AG04450 (cell line): ENCODE data around the gene VAV3. TPM values are rescaled to one million over a fixed set of nuclear protein-coding genes. Genes with fewer than 3 reads are reported as not detected.

ENCODE experiments used
- CTCF ChIA-PET: fragments of 300-600, 350-600 bp; formaldehyde crosslinking; extraction: SDS; loops from one replicate; lab custom pipeline; 2022; ENCODE audit warnings: antibody characterized with exemption, inconsistent platforms; lab: Charles Lee
- POLR2A ChIA-PET: fragments of 350-600 bp; formaldehyde crosslinking; extraction: SDS; loops from one replicate; lab custom pipeline; 2021; ENCODE audit warnings: antibody characterized with exemption, inconsistent platforms; lab: Yijun Ruan, JAX
- DNase-seq: peaks from one replicate; pipeline ENCODE4 v3.0.0-alpha.2; 2011; ENCODE audit warnings: low read depth, low spot score
- H3K27ac ChIP-seq: one replicate; pipeline ENCODE4 v1.5.1; 2012; ENCODE audit warnings: low read depth, low read length, control low read depth
- H3K27me3 ChIP-seq: one replicate; pipeline ENCODE4 v1.6.0; 2012; ENCODE audit warnings: low read length; ENCODE audit not compliant: control insufficient read depth, insufficient read depth
- H3K4me3 ChIP-seq: 2 replicates; pipeline ENCODE4 v1.5.1; 2011; ENCODE audit warnings: mild to moderate bottlenecking, low read depth, low read length, control low read depth
- H3K9me3 ChIP-seq: 2 replicates; pipeline ENCODE4 v1.5.1; 2012; ENCODE audit warnings: low read length; ENCODE audit not compliant: control insufficient read depth, insufficient read depth
- CTCF ChIP-seq: IDR thresholded peaks from 2 replicates; pipeline ENCODE4 v1.5.1; 2011; ENCODE audit warnings: low read depth, low read length, control low read depth, inconsistent platforms
- polyA plus RNA-seq: library from polyadenylated mRNA; depleted of rRNA; stranded (reverse); fragments of >200 nt; gene quantifications from 2 replicates; pipeline ENCODE4 v1.2.3, GENCODE V29; 2011

The VAV3 gene
- polyA plus RNA-seq, 1 experiment, result 0.02 TPM

- CTCF ChIA-PET, result no interaction called here
These were observed 10.9 kb downstream of the VAV3 start for GRCh38 chr1:107954126-107954525.

GRCh38 chr1:107953556-107953955 lies 11.4 kb downstream of the VAV3 start:
- TF ChIP-seq CTCF, result no peak
- Histone ChIP-seq H3K9me3 (no peaks in the 10 kb centered on the region), H3K27ac (no peak overlapping the region), H3K27me3 (no peaks in the 10 kb centered on the region), H3K4me3 (no peak overlapping the region)
- POLR2A ChIA-PET, result no interaction called here
- DNase-seq, result no peak
- CTCF ChIA-PET, result no interaction called here

More at GRCh38 chr1:107954126-107954525, 10.9 kb downstream of the VAV3 start:
- POLR2A ChIA-PET, result no interaction called here
- no peaks in the 10 kb centered on the region for H3K27me3 ChIP-seq
- H3K27ac ChIP-seq, result no peak overlapping the region
- TF ChIP-seq CTCF, result no peak
- no peak for DNase-seq
- H3K4me3 ChIP-seq, result no peak overlapping the region
- no peaks in the 10 kb centered on the region for H3K9me3 ChIP-seq

- Histone ChIP-seq H3K4me3 (no peak overlapping the region), H3K9me3 (no peaks in the 10 kb centered on the region), H3K27me3 (no peaks in the 10 kb centered on the region), H3K27ac (no peak overlapping the region)
- POLR2A ChIA-PET, result no interaction called here
- no peak for TF ChIP-seq CTCF
- CTCF ChIA-PET, result no interaction called here
- DNase-seq, result no peak
These were observed 12.0 kb downstream of the VAV3 start for GRCh38 chr1:107952989-107953388.

GRCh38 chr1:107950464-107950863 lies 14.5 kb downstream of the VAV3 start:
- no peak for TF ChIP-seq CTCF
- CTCF ChIA-PET, result no interaction called here
- no peak overlapping the region for H3K27ac ChIP-seq

GRCh38 chr1:107949467-107950253 lies 15.3 kb downstream of the VAV3 start:
- Histone ChIP-seq H3K27me3 (no peaks in the 10 kb centered on the region), H3K9me3 (no peaks in the 10 kb centered on the region), H3K4me3 (no peak overlapping the region), H3K27ac (no peak overlapping the region)
- DNase-seq, result no peak
- ChIA-PET CTCF (no interaction called here), POLR2A (no interaction called here)
- TF ChIP-seq CTCF, result no peak

More at GRCh38 chr1:107950464-107950863, 14.5 kb downstream of the VAV3 start:
- Histone ChIP-seq H3K27me3 (no peaks in the 10 kb centered on the region), H3K4me3 (no peak overlapping the region), H3K9me3 (no peaks in the 10 kb centered on the region)
- no peak for DNase-seq
- POLR2A ChIA-PET, result no interaction called here
